ENCODE results near the gene SPACA7. TPM values are rescaled to one million over a fixed set of nuclear protein-coding genes. Genes with fewer than 3 reads are reported as not detected.
"Not testable (repeated sequence)": the region's sequence is repeated elsewhere in the genome, so short reads cannot be mapped to it uniquely, and the experiment has no call there.

The SPACA7 gene
- total RNA-seq, 1 donor from 2014 or later: not detected

DNA sequence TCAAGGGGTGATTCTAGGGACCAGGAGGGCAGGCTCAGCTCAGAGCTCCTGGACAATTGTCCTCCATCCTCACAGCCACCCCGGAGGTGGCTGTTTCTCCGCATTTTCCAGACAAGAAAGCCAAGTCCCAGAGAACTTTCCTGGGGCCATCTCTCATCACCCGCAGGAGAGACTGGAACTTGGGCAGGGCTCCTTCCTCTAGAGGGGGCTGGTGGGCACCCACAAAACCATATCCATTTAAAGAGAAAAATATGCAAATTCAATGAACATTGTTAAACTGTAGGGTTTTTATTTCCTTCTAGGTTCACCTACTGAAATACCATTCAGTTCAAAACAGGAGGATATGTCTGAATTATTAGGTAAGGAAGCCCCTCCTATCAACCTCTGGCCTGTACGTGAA is 16.6 kb downstream of the SPACA7 start:
- Mint-ChIP-seq H3K27me3 (ENCODE audit: unreplicated experiment) (peaks cover 1% of the 10 kb centered on the region), H3K4me3 (ENCODE audit: unreplicated experiment) (no peak overlapping the region), H3K27ac (ENCODE audit: unreplicated experiment) (no peak overlapping the region), H3K9me3 (ENCODE audit: unreplicated experiment) (no peaks in the 10 kb centered on the region), H3K36me3 (ENCODE audit: low read depth, unreplicated experiment) (no peaks in the 10 kb centered on the region), H3K4me1 (ENCODE audit: unreplicated experiment) (no peaks in the 10 kb centered on the region)
- no peak for DNase-seq (ENCODE audit: low spot score)
- TF ChIP-seq, protein P1, sequence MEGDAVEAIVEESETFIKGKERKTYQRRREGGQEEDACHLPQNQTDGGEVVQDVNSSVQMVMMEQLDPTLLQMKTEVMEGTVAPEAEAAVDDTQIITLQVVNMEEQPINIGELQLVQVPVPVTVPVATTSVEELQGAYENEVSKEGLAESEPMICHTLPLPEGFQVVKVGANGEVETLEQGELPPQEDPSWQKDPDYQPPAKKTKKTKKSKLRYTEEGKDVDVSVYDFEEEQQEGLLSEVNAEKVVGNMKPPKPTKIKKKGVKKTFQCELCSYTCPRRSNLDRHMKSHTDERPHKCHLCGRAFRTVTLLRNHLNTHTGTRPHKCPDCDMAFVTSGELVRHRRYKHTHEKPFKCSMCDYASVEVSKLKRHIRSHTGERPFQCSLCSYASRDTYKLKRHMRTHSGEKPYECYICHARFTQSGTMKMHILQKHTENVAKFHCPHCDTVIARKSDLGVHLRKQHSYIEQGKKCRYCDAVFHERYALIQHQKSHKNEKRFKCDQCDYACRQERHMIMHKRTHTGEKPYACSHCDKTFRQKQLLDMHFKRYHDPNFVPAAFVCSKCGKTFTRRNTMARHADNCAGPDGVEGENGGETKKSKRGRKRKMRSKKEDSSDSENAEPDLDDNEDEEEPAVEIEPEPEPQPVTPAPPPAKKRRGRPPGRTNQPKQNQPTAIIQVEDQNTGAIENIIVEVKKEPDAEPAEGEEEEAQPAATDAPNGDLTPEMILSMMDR (IDR thresholded peaks at IDR 0.05; ENCODE audit: unreplicated experiment): no peak

GRCh38 chr13:112395022-112395421 is 18.9 kb downstream of the SPACA7 start:
- not testable (repeated sequence) for H3K27ac Mint-ChIP-seq (ENCODE audit: unreplicated experiment); DNase-seq (ENCODE audit: low spot score); H3K36me3 Mint-ChIP-seq (ENCODE audit: low read depth, unreplicated experiment); H3K4me3 Mint-ChIP-seq (ENCODE audit: unreplicated experiment); H3K4me1 Mint-ChIP-seq (ENCODE audit: unreplicated experiment); H3K27me3 Mint-ChIP-seq (ENCODE audit: unreplicated experiment); H3K9me3 Mint-ChIP-seq (ENCODE audit: unreplicated experiment)

GRCh38 chr13:112395941-112396340 is 19.8 kb downstream of the SPACA7 start:
- H3K4me3 Mint-ChIP-seq (ENCODE audit: unreplicated experiment); DNase-seq (ENCODE audit: low spot score); H3K9me3 Mint-ChIP-seq (ENCODE audit: unreplicated experiment); H3K27ac Mint-ChIP-seq (ENCODE audit: unreplicated experiment); H3K27me3 Mint-ChIP-seq (ENCODE audit: unreplicated experiment); H3K36me3 Mint-ChIP-seq (ENCODE audit: low read depth, unreplicated experiment); H3K4me1 Mint-ChIP-seq (ENCODE audit: unreplicated experiment): not testable (repeated sequence)

- Mint-ChIP-seq H3K4me1 (ENCODE audit: unreplicated experiment) (no peaks in the 10 kb centered on the region), H3K27me3 (ENCODE audit: unreplicated experiment) (no peaks in the 10 kb centered on the region), H3K9me3 (ENCODE audit: unreplicated experiment) (no peaks in the 10 kb centered on the region), H3K4me3 (ENCODE audit: unreplicated experiment) (no peak overlapping the region), H3K36me3 (ENCODE audit: low read depth, unreplicated experiment) (no peaks in the 10 kb centered on the region), H3K27ac (ENCODE audit: unreplicated experiment) (no peak overlapping the region)
- TF ChIP-seq, protein P1 (IDR thresholded peaks at IDR 0.05; ENCODE audit: unreplicated experiment): no peak
- DNase-seq (ENCODE audit: low spot score): no peak
Observed at GRCh38 chr13:112397108-112397507, 21.0 kb downstream of the SPACA7 start.

DNA sequence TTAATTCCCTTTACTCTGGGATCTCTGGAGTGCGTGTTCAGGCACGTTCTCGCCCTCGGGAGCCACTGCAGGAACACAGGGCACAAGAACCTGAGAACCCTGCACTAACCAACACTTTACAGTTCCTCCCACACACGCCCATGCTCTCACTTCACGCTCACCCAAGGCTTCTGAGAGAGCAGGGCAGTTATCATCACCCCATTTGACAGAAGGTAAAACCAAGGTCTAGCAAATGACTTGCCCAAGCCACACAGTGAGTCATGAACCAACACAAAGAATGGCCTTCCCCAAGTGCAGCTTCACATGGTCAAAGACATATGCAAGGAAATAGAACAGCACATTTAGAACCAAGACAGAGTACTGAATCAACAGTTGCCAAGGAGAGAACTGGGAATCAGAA is 22.2 kb downstream of the SPACA7 start:
- H3K4me3 Mint-ChIP-seq (ENCODE audit: unreplicated experiment); DNase-seq (ENCODE audit: low spot score); H3K4me1 Mint-ChIP-seq (ENCODE audit: unreplicated experiment); H3K36me3 Mint-ChIP-seq (ENCODE audit: low read depth, unreplicated experiment); H3K9me3 Mint-ChIP-seq (ENCODE audit: unreplicated experiment); H3K27me3 Mint-ChIP-seq (ENCODE audit: unreplicated experiment); H3K27ac Mint-ChIP-seq (ENCODE audit: unreplicated experiment): not testable (repeated sequence)

DNA sequence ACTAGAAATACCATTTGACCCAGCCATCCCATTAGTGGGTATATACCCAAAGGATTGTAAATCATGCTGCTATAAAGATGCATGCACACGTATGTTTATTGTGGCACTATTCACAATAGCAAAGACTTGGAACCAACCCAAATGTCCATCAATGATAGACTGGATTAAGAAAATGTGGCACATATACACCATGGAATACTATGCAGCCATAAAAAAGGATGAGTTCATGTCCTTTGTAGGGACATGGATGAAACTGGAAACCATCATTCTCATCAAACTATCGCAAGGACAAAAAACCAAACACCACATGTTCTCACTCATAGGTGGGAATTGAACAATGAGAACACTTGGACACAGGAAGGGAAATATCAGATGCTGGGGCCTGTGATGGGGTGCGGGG is 33.7 kb downstream of the SPACA7 start:
- not testable (repeated sequence) for H3K4me1 Mint-ChIP-seq (ENCODE audit: unreplicated experiment); H3K36me3 Mint-ChIP-seq (ENCODE audit: low read depth, unreplicated experiment); DNase-seq (ENCODE audit: low spot score); H3K4me3 Mint-ChIP-seq (ENCODE audit: unreplicated experiment); H3K27ac Mint-ChIP-seq (ENCODE audit: unreplicated experiment); H3K27me3 Mint-ChIP-seq (ENCODE audit: unreplicated experiment); H3K9me3 Mint-ChIP-seq (ENCODE audit: unreplicated experiment)

DNA sequence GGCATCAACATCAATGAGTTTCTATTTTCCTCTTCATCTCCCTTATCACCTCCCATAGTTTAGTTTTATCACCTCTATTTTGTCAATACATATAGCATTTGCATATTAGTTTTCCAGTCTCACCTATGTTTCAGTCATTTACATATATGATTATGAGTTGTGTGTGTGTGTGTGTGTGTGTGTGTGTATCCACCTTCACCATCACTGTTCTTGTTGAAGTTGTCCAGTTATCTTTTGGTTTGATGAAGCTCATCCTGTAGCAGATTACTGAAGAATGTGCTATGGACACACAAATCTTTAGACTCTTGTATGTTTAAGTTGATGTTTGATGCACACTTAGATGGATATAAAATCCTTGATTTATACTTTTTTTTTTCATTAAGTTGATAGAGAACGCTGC is 40.5 kb downstream of the SPACA7 start:
- Mint-ChIP-seq H3K27me3 (ENCODE audit: unreplicated experiment) (peaks cover 2% of the 10 kb centered on the region), H3K4me1 (ENCODE audit: unreplicated experiment) (no peaks in the 10 kb centered on the region), H3K27ac (ENCODE audit: unreplicated experiment) (no peak overlapping the region), H3K4me3 (ENCODE audit: unreplicated experiment) (no peak overlapping the region), H3K9me3 (ENCODE audit: unreplicated experiment) (peaks cover 10% of the 10 kb centered on the region), H3K36me3 (ENCODE audit: low read depth, unreplicated experiment) (peaks cover 4% of the 10 kb centered on the region)
- TF ChIP-seq, protein P1 (IDR thresholded peaks at IDR 0.05; ENCODE audit: unreplicated experiment): no peak
- DNase-seq (ENCODE audit: low spot score): no peak

All from endothelial cell (in vitro differentiated cells).